K562 (cell line): Measurements from ENCODE around the gene SLC4A5. TPM values are rescaled to one million over a fixed set of nuclear protein-coding genes. Genes with fewer than 3 reads are reported as not detected.

Source experiments
- ATF7 ChIP-seq: fragments of 450-650 bp; IDR thresholded peaks from 2 replicates; pipeline ENCODE4 v1.7.1; 2014; ENCODE audit warnings: mild to moderate bottlenecking, moderate library complexity
- BHLHE40 ChIP-seq: IDR thresholded peaks from 2 replicates; pipeline ENCODE4 v1.6.1; 2011; ENCODE audit warnings: low read length, improper control_type of control experiment
- C11orf30 ChIP-seq: fragments of 450-650 bp; IDR thresholded peaks from 2 replicates; pipeline ENCODE4 v1.6.1; 2016; ENCODE audit warnings: low read depth, mild to moderate bottlenecking
- CREM ChIP-seq: IDR thresholded peaks from 2 replicates; pipeline ENCODE4 v1.6.1; 2014; ENCODE audit warnings: antibody characterized with exemption, low read depth
- HIVEP1 ChIP-seq: fragments of 250-450 bp; sonication (Bioruptor Pico); IDR thresholded peaks from 2 replicates; pipeline ENCODE4 v1.4.0; 2020; ENCODE audit warnings: mild to moderate bottlenecking
- HSF4 ChIP-seq: fragments of 250-450 bp; sonication (Bioruptor Pico); IDR thresholded peaks from 2 replicates; pipeline ENCODE4 v2.1.2; 2022; ENCODE audit warnings: mild to moderate bottlenecking, moderate library complexity, borderline replicate concordance
- LEF1 ChIP-seq: fragments of 450-650 bp; IDR thresholded peaks from 2 replicates; pipeline ENCODE4 v1.6.1; 2016; ENCODE audit warnings: mild to moderate bottlenecking
- MEIS2 ChIP-seq: fragments of 450-650 bp; IDR thresholded peaks from 2 replicates; pipeline ENCODE4 v1.6.1; 2014; ENCODE audit warnings: mild to moderate bottlenecking; ENCODE audit not compliant: partially characterized antibody
- MTA3 ChIP-seq: fragments of 450-650 bp; formaldehyde crosslinking; IDR thresholded peaks from 2 replicates; pipeline ENCODE4 v1.6.1; 2017; ENCODE audit warnings: mild to moderate bottlenecking, borderline replicate concordance
- NFE2L1 ChIP-seq: fragments of 450-650 bp; IDR thresholded peaks from 2 replicates; pipeline ENCODE4 v1.6.1; 2016; ENCODE audit warnings: missing genetic modification characterization, low read depth, mild to moderate bottlenecking, missing compliant biosample characterization, moderate library complexity, borderline replicate concordance
- NUFIP1 ChIP-seq: fragments of 450-650 bp; IDR thresholded peaks from 2 replicates; pipeline ENCODE4 v1.6.1; 2018; ENCODE audit not compliant: partially characterized antibody
- TEAD4 ChIP-seq, 2 experiments: sonication (generic) in 1 of 2; formaldehyde crosslinking in 1 of 2; IDR thresholded peaks; 2 replicates each; pipeline versions ENCODE4 v1.6.1 to v1.8.0; 2012 to 2022; ENCODE audit warnings: borderline replicate concordance in 1 of 2, inconsistent platforms in 1 of 2, low read length in 1 of 2, mild to moderate bottlenecking in 1 of 2, missing genetic modification reagents in 1 of 2
- THRA ChIP-seq: fragments of 450-650 bp; IDR thresholded peaks from 2 replicates; pipeline ENCODE4 v1.6.1; 2017; ENCODE audit warnings: mild to moderate bottlenecking, moderate library complexity
- ZFP36 ChIP-seq: fragments of 150-350 bp; IDR thresholded peaks from 2 replicates; pipeline ENCODE4 v1.6.1; 2018; ENCODE audit warnings: low read length, low read depth; ENCODE audit not compliant: partially characterized antibody
- ZNF175 ChIP-seq: fragments of 200-800 bp; sonication (Bioruptor generic); IDR thresholded peaks from 2 replicates; pipeline ENCODE4 v1.6.1; 2016; ENCODE audit warnings: low read depth, mild to moderate bottlenecking, missing genetic modification characterization, missing compliant biosample characterization
- ZNF384 ChIP-seq: IDR thresholded peaks from 2 replicates; pipeline ENCODE4 v1.6.1; 2012; ENCODE audit warnings: low read depth, low read length, improper control_type of control experiment
- polyA plus RNA-seq, 8 experiments: library from polyadenylated mRNA; depleted of rRNA in 4 of 8; stranded (reverse) in 5 of 8; unstranded in 3 of 8; fragments of >200 nt; fragmentation: Nextera tagmentation in 2 of 8; fragmentation: Illumina TruSeq in 1 of 8; extraction: Ambion mirVana in 2 of 8; extraction: Trizol in 1 of 8; gene quantifications; 2 replicates each; pipeline versions ENCODE4 v1.2.1 to v1.2.3, GENCODE V29; 2011 to 2014; ENCODE audit warnings: inconsistent platforms in 1 of 8, missing spikeins in 1 of 8
- total RNA-seq, 7 experiments: library from RNA; depleted of rRNA in 6 of 7; stranded (reverse); fragments of >200 nt in 6 of 7; fragmentation: Illumina TruSeq in 2 of 7; extraction: Trizol in 2 of 7; gene quantifications; 2 replicates each; pipeline versions ENCODE4 v1.2.1 to v1.2.3, GENCODE V29; 2011 to 2021; ENCODE audit warnings: low replicate concordance in 1 of 7
- TF ChIP-seq, protein P1 (sequence below), 2 experiments: fragments of 150-350 bp in 1 of 2; IDR thresholded peaks; 2 replicates each; pipeline ENCODE4 v1.6.1; 2012 to 2016; ENCODE audit warnings: low read depth in 2 of 2, low read length in 2 of 2, mild to moderate bottlenecking in 1 of 2, moderate library complexity in 1 of 2
- TF ChIP-seq, protein P2 (sequence below): fragments of 450-650 bp; IDR thresholded peaks from 2 replicates; pipeline ENCODE4 v1.6.1; 2016; ENCODE audit warnings: missing biosample characterization, missing genetic modification characterization
- TF ChIP-seq, protein P3 (sequence below): fragments of 450-650 bp; IDR thresholded peaks from 2 replicates; pipeline ENCODE4 v1.6.1; 2018; ENCODE audit not compliant: partially characterized antibody

Gene SLC4A5
- total and polyA plus RNA-seq, 9 of the 15 experiments (the other 6 are each of a cell fraction or from before 2014, with no cell fraction given): 0.03 to 0.77 (median 0.14) TPM; not detected in 1

DNA sequence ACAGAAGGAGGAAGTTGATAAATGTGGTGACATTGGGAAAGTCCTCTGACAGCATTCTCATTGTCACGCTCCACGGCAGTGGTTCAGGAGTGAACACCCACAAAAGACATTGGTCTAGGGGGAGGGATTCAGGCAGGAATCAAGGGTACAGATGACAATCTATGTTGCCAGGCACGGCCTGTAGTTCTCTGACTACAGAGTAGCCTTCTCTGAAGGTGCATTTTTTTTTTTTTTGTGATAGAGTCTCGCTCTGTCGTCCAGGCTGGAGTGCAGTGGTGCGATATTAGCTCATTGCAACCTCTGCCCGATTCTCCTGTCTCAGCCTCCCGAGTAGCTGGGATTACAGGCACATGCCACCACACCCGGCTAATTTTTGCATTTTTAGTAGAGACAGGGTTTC lies 157.2 kb downstream of the SLC4A5 start (continued):
- TF ChIP-seq, protein P1, sequence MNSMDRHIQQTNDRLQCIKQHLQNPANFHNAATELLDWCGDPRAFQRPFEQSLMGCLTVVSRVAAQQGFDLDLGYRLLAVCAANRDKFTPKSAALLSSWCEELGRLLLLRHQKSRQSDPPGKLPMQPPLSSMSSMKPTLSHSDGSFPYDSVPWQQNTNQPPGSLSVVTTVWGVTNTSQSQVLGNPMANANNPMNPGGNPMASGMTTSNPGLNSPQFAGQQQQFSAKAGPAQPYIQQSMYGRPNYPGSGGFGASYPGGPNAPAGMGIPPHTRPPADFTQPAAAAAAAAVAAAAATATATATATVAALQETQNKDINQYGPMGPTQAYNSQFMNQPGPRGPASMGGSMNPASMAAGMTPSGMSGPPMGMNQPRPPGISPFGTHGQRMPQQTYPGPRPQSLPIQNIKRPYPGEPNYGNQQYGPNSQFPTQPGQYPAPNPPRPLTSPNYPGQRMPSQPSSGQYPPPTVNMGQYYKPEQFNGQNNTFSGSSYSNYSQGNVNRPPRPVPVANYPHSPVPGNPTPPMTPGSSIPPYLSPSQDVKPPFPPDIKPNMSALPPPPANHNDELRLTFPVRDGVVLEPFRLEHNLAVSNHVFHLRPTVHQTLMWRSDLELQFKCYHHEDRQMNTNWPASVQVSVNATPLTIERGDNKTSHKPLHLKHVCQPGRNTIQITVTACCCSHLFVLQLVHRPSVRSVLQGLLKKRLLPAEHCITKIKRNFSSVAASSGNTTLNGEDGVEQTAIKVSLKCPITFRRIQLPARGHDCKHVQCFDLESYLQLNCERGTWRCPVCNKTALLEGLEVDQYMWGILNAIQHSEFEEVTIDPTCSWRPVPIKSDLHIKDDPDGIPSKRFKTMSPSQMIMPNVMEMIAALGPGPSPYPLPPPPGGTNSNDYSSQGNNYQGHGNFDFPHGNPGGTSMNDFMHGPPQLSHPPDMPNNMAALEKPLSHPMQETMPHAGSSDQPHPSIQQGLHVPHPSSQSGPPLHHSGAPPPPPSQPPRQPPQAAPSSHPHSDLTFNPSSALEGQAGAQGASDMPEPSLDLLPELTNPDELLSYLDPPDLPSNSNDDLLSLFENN (IDR thresholded peaks at IDR 0.05; ENCODE audit: low read depth in 2 of 2, low read length in 2 of 2): 0 out of 4 replicates have a peak, but pooled peaks of 1 of the 2 experiments have one; percentile 59
- TF ChIP-seq MEIS2: peak; percentile 86
- TF ChIP-seq, protein P2, sequence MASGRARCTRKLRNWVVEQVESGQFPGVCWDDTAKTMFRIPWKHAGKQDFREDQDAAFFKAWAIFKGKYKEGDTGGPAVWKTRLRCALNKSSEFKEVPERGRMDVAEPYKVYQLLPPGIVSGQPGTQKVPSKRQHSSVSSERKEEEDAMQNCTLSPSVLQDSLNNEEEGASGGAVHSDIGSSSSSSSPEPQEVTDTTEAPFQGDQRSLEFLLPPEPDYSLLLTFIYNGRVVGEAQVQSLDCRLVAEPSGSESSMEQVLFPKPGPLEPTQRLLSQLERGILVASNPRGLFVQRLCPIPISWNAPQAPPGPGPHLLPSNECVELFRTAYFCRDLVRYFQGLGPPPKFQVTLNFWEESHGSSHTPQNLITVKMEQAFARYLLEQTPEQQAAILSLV (tag): 0 out of 2 replicates have a peak, but pooled peaks have one; percentile 52
- no peak for TF ChIP-seq NFE2L1 (tag)
- TF ChIP-seq HIVEP1 (CRISPR knock-in tag): no peak
- peak; percentile 79 for TF ChIP-seq TEAD4 (IDR thresholded peaks at IDR 0.05; ENCODE audit: low read length)
- TF ChIP-seq TEAD4 (CRISPR knock-in tag; IDR thresholded peaks at IDR 0.05; ENCODE audit: borderline replicate concordance): no peak
- no peak for TF ChIP-seq HSF4 (CRISPR knock-in tag)
- no peak for TF ChIP-seq THRA
- peak; percentile 61; the same call in 1 of the 2 replicates for TF ChIP-seq ATF7
- TF ChIP-seq ZFP36: peak; percentile 70
- peak; percentile 37; the same call in 1 of the 2 replicates for TF ChIP-seq CREM
- TF ChIP-seq MTA3: peak; percentile 72; the same call in 1 of the 2 replicates
- TF ChIP-seq C11orf30: peak; percentile 16; the same call in 1 of the 2 replicates
- peak; percentile 74 for TF ChIP-seq LEF1
- TF ChIP-seq ZNF384: peak; percentile 90
- TF ChIP-seq, protein P3, sequence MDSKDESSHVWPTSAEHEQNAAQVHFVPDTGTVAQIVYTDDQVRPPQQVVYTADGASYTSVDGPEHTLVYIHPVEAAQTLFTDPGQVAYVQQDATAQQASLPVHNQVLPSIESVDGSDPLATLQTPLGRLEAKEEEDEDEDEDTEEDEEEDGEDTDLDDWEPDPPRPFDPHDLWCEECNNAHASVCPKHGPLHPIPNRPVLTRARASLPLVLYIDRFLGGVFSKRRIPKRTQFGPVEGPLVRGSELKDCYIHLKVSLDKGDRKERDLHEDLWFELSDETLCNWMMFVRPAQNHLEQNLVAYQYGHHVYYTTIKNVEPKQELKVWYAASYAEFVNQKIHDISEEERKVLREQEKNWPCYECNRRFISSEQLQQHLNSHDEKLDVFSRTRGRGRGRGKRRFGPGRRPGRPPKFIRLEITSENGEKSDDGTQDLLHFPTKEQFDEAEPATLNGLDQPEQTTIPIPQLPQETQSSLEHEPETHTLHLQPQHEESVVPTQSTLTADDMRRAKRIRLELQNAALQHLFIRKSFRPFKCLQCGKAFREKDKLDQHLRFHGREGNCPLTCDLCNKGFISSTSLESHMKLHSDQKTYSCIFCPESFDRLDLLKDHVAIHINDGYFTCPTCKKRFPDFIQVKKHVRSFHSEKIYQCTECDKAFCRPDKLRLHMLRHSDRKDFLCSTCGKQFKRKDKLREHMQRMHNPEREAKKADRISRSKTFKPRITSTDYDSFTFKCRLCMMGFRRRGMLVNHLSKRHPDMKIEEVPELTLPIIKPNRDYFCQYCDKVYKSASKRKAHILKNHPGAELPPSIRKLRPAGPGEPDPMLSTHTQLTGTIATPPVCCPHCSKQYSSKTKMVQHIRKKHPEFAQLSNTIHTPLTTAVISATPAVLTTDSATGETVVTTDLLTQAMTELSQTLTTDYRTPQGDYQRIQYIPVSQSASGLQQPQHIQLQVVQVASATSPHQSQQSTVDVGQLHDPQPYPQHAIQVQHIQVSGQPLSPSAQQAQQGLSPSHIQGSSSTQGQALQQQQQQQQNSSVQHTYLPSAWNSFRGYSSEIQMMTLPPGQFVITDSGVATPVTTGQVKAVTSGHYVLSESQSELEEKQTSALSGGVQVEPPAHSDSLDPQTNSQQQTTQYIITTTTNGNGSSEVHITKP: peak; percentile 37
- 0 out of 2 replicates have a peak, but pooled peaks have one; percentile 60 for TF ChIP-seq ZNF175 (CRISPR knock-in tag)
- TF ChIP-seq BHLHE40: peak; percentile 73
- no peak for TF ChIP-seq NUFIP1
